Transverse colon (tissue), 4 donors: ENCODE measurements around the gene NAP1L2. TPM values are rescaled to one million over a fixed set of nuclear protein-coding genes. Genes with fewer than 3 reads are reported as not detected.
A peak's percentile ranks its signal among the peaks of the same experiment; 100 is the strongest.
"Not testable (repeated sequence)": the region's sequence is repeated elsewhere in the genome, so short reads cannot be mapped to it uniquely, and the experiment has no call there.

Experiments
- DNase-seq: peaks from one replicate; pipeline ENCODE4 v3.0.0-alpha.2; 2019
- H3K27ac ChIP-seq, 4 donors: fragments of 200-600 bp; sonication (generic); 2 replicates each; pipeline ENCODE4 v1.5.1; 2016 to 2018; ENCODE audit warnings: inconsistent platforms in 4 of 4
- H3K27me3 ChIP-seq: fragments of 200-600 bp; sonication (generic); 2 replicates; pipeline ENCODE4 v1.5.1; 2017; ENCODE audit warnings: inconsistent platforms
- H3K36me3 ChIP-seq, 4 donors: fragments of 200-600 bp; sonication (generic); 2 replicates each; pipeline ENCODE4 v1.5.1; 2017 to 2019; ENCODE audit warnings: inconsistent platforms in 4 of 4
- H3K4me1 ChIP-seq, 4 donors: fragments of 200-600 bp; sonication (generic); 2 replicates each; pipeline ENCODE4 v1.5.1; 2017 to 2020; ENCODE audit warnings: inconsistent platforms in 4 of 4
- H3K4me3 ChIP-seq, 4 donors: fragments of 200-600 bp; sonication (generic); 1 replicate in 1 of 4; 2 replicates in 3 of 4; pipeline versions ENCODE4 v1.5.1 to v1.6.1; 2017 to 2019; ENCODE audit warnings: inconsistent platforms in 4 of 4
- H3K9me3 ChIP-seq, 2 donors: fragments of 200-600 bp; sonication (generic); 2 replicates each; pipeline ENCODE4 v1.5.1; 2017 to 2019; ENCODE audit warnings: inconsistent platforms in 2 of 2
- CTCF ChIP-seq, 5 experiments: fragments of 200-600 bp in 3 of 5; fragments of 450-650 bp in 2 of 5; sonication (generic) in 3 of 5; IDR thresholded peaks; 1 replicate in 2 of 5; 2 replicates in 3 of 5; pipeline ENCODE4 v1.5.1; 2016 to 2017; ENCODE audit warnings: antibody characterized with exemption in 5 of 5, inconsistent platforms in 3 of 5, mild to moderate bottlenecking in 2 of 5, moderate library complexity in 1 of 5
- EP300 ChIP-seq: sonication (generic); formaldehyde crosslinking; IDR thresholded peaks from one replicate; pipeline ENCODE4 v1.6.1; 2017; ENCODE audit warnings: antibody characterized with exemption, low read depth
- POLR2A ChIP-seq: fragments of 450-650 bp; IDR thresholded peaks from one replicate; pipeline ENCODE4 v1.6.1; 2016; ENCODE audit warnings: antibody characterized with exemption, mild to moderate bottlenecking, moderate library complexity
- POLR2AphosphoS5 ChIP-seq, 3 donors: sonication (generic); formaldehyde crosslinking; IDR thresholded peaks; one replicate each; pipeline ENCODE4 v1.6.1; 2016; ENCODE audit warnings: antibody characterized with exemption in 3 of 3
- WGBS, 2 donors: methylation state at CpG; one replicate each; pipeline ENCODE4 v1.1.5; 2018; ENCODE audit warnings: low coverage in 1 of 2; 5-methylcytosine and 5-hydroxymethylcytosine counted together
- in situ Hi-C, 4 donors: fragments of 200-750 bp; cut with MboI; loops; one replicate each; pipeline versions ENCODE4 v1.15.0 to v1.15.1; 2017; ENCODE audit warnings: low sequenced_read_pairs in 3 of 4, low pct_ligation_motif_present in 1 of 4, low pct_unique_long_range_greater_than_20kb in 1 of 4
- intact Hi-C: fragments of 100-400 bp; cut with DNase I; formaldehyde crosslinking; loops from one replicate; pipeline ENCODE4 v1.15.1; 2023; ENCODE audit warnings: low total_unique reads
- total RNA-seq, 4 donors: library from RNA; depleted of rRNA; stranded (reverse); fragments of >200 nt; gene quantifications; one replicate each; pipeline ENCODE4 v1.1.0, GENCODE V29; 2016

Gene NAP1L2
- total RNA-seq, 4 donors from 2014 or later: 1.00 to 2.9 (median 1.4) TPM; not detected in 1

GRCh38 chrX:73215246-73215645, 595 bp upstream of the NAP1L2 start:
- DNase-seq: no peak
- in situ Hi-C loops: no loop called here
- Histone ChIP-seq H3K4me3 (peak overlapping the region in 3 of 4 donors; percentile 38 to 59 (median 47)), H3K27ac (peak overlapping the region in 2 of 4 donors; percentile 64), H3K4me1 (no peaks in the 10 kb centered on the region), H3K36me3 (no peaks in the 10 kb centered on the region), H3K27me3 (no peaks in the 10 kb centered on the region), H3K9me3 (no peaks in the 10 kb centered on the region)
- intact Hi-C loops: no loop called here
- WGBS, 2 donors: 19 to 38% methylated on average over 3 to 8 of the region's 8 CpGs
- no peak for TF ChIP-seq EP300
- no peak for TF ChIP-seq CTCF (IDR thresholded peaks at IDR 0.05)
- TF ChIP-seq POLR2AphosphoS5 (IDR thresholded peaks at IDR 0.05): no peak
- TF ChIP-seq POLR2A: no peak

GRCh38 chrX:73213734-73214425, 771 bp downstream of the NAP1L2 start:
- in situ Hi-C loops (no loop called here), intact Hi-C loops (no loop called here)
- H3K9me3 ChIP-seq: no peaks in the 10 kb centered on the region
- H3K36me3 ChIP-seq: no peaks in the 10 kb centered on the region
- no peaks in the 10 kb centered on the region for H3K27me3 ChIP-seq
- TF ChIP-seq EP300 (no peak), POLR2AphosphoS5 (IDR thresholded peaks at IDR 0.05) (no peak), POLR2A (no peak), CTCF (IDR thresholded peaks at IDR 0.05) (no peak)
- DNase-seq: no peak
- H3K4me3 ChIP-seq: peak overlapping the region; percentile 13 to 59 (median 42)
- H3K4me1 ChIP-seq: no peaks in the 10 kb centered on the region
- whole genome bisulfite sequencing, 2 donors: 23 to 39% methylated on average over 6 to 18 of the region's 18 CpGs
- H3K27ac ChIP-seq: peak overlapping the region; percentile 41 to 64 (median 56)

- Histone ChIP-seq H3K27ac (no peak overlapping the region), H3K27me3 (no peaks in the 10 kb centered on the region), H3K9me3 (no peaks in the 10 kb centered on the region), H3K4me1 (no peaks in the 10 kb centered on the region), H3K4me3 (no peak overlapping the region), H3K36me3 (no peaks in the 10 kb centered on the region)
- TF ChIP-seq POLR2A: no peak
- no peak for TF ChIP-seq POLR2AphosphoS5 (IDR thresholded peaks at IDR 0.05)
- TF ChIP-seq CTCF (IDR thresholded peaks at IDR 0.05): no peak
- no peak for TF ChIP-seq EP300
- intact Hi-C loops (no loop called here), in situ Hi-C loops (no loop called here)
- DNase-seq: no peak
- 48 to 63% methylated on average over 1 to 2 of the region's 2 CpGs for WGBS, 2 donors
Observed at GRCh38 chrX:73206366-73206765, 8.3 kb downstream of the NAP1L2 start.

GRCh38 chrX:73182502-73183114, 32.0 kb downstream of the NAP1L2 start:
- in situ Hi-C loops: no loop called here
- H3K27ac ChIP-seq: no peak overlapping the region

GRCh38 chrX:73168945-73169344, 45.7 kb downstream of the NAP1L2 start:
- H3K27me3 ChIP-seq, H3K4me1 ChIP-seq, H3K27ac ChIP-seq, DNase-seq, H3K9me3 ChIP-seq, H3K4me3 ChIP-seq, H3K36me3 ChIP-seq, intact Hi-C loops, in situ Hi-C loops: not testable (repeated sequence)
- WGBS, 2 donors: 84% methylated on average over 1 of the region's 1 CpG; no CpG with 5 or more reads in 1 of the 2 donors

More at GRCh38 chrX:73182502-73183114, 32.0 kb downstream of the NAP1L2 start:
- Histone ChIP-seq H3K36me3 (no peaks in the 10 kb centered on the region), H3K9me3 (no peaks in the 10 kb centered on the region), H3K4me1 (no peaks in the 10 kb centered on the region), H3K4me3 (no peak overlapping the region), H3K27me3 (no peaks in the 10 kb centered on the region)
- DNase-seq: no peak
- WGBS, 2 donors: 71% methylated on average over 6 of the region's 6 CpGs; no CpG with 5 or more reads in 1 of the 2 donors
- no peak for TF ChIP-seq EP300
- intact Hi-C loops: no loop called here
